A204.1 (cell line): ENCODE measurements around the gene MKRN2OS.

Source experiments
- FAIRE-seq: peaks from 2 replicates; lab custom pipeline; 2012; peaks lifted over from hg19 to GRCh38; lab: Jason Lieb, UNC

MKRN2OS gene

GRCh38 chr3:12545473-12545791 lies at the start of gene MKRN2OS:
MKRN2OS (minus strand) TSS chr3:12545499; CDS start chr3:12545464, 35 bp downstream.
- FAIRE-seq: no peak

GRCh38 chr3:12593473-12593872 lies 48.2 kb upstream of the MKRN2OS start:
- FAIRE-seq: no peak

DNA sequence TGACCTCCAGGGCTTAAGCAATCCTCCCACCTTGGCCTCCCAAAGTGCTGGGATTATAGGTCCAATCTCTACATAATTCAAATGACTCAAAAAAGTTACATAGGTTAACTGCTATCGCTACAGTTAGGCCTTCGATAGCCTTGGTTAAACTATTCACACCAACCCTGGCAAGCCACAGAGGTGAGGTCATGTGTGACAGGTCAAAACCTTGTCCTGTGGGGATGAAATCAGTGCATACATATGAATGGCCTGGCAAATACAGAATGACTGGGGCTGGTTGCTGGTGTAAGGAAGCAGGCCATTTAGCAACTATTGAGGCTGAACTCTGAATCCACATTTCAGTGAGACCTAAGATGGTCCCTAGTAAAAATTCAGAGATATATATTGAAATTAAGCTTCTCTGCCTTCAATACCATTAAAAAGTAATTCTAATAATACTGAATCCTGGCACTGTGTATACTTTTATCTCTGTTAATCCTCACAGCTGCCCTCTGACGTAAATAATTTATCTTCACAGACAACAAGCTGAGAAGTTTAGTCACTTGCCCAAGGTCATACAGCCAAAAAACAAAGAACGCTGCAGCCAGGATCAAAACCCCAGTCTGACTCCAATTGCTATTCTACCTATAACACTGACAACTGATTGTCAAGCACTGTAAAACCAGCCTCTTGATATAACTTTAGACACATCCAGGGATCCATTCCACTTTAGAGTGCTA lies 46.9 kb upstream of the MKRN2OS start:
- no peak for FAIRE-seq

GRCh38 chr3:12591456-12591855 lies 46.2 kb upstream of the MKRN2OS start:
- FAIRE-seq: no peak

DNA sequence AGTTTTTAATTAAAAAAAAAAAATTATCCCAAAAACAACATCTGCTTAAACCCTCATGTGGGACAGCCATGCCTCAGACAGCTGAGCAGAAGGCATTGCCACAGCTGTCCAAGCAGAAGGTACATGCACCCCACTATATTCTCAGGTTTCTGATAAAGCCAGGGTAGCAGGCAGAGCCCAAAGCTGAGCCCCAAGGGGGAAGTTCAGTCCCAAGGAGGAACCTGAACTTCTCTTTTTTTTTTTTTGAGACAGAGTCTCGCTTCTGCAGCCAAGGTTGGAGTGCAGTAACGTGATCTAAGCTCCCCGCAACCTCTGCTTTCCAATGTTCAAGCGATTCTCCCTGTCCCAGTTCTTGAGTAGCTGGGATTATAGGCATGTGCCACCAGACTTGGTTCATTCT lies 44.8 kb upstream of the MKRN2OS start:
- FAIRE-seq: no peak

- FAIRE-seq: no peak
Observed at GRCh38 chr3:12588039-12589009, 43.0 kb upstream of the MKRN2OS start.

DNA sequence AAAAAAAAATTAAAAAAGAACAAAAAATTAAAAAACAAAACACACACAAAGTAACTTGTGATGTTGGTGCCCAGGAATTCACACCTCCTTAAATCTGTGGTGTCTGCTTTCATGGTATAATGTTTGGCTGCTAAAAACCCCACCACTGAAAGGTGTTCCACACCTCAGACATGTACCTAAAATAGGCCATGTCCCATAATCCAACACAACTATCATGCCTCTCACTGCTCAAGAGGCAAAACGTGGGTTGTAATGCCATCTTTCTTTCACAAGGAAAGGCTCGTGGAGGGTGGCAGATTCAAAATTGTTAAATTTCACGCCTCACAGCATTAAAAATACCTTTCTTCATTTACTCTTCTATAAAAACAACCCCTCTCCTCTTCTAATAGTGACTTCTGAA lies 41.1 kb upstream of the MKRN2OS start:
- FAIRE-seq: no peak

GRCh38 chr3:12585970-12586369 lies 40.7 kb upstream of the MKRN2OS start:
- FAIRE-seq: no peak

DNA sequence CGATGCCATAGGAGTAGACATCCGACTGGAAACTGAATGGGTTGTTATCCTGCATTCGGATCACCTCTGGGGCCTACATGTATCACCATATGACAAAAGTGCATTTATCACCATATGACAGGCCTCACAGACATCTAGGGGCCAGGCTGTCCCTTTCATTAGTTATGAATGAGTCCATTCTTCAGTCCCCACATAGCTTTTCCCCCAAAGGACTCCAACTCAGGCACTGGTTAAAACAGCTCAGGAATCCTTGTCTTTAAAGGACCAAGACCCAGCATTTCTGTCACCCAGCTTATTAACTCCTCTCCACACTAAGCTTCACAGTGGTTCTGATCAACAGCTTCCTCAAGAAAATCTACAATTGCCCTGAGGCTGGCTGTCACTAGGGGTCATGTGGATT lies 39.9 kb upstream of the MKRN2OS start:
- no peak for FAIRE-seq

- no peak for FAIRE-seq
Observed at GRCh38 chr3:12584083-12584482, 38.8 kb upstream of the MKRN2OS start.

GRCh38 chr3:12583280-12583679 lies 38.0 kb upstream of the MKRN2OS start:
- FAIRE-seq: no peak

GRCh38 chr3:12582730-12583129 lies 37.4 kb upstream of the MKRN2OS start:
- FAIRE-seq: no peak

DNA sequence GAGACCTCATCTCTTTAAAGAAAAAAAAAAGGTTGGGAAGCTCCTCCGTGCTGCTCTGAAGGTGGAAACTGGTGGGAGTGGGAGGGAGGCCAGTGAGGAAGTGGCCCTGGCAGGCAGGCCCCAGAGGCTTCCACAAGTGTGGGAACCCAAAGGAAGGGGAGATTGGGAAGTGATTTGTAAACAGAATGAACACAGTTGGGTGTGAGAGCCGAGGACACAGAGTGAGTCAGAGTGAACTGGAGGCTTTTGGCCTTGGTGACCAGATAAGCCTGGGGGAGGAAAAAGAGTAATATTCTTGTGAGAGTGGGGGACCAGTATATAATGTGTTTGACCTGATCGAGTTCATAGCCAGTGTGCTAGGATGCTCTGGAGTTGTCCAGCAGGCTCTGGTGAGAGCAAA lies 34.6 kb upstream of the MKRN2OS start:
- no peak for FAIRE-seq

DNA sequence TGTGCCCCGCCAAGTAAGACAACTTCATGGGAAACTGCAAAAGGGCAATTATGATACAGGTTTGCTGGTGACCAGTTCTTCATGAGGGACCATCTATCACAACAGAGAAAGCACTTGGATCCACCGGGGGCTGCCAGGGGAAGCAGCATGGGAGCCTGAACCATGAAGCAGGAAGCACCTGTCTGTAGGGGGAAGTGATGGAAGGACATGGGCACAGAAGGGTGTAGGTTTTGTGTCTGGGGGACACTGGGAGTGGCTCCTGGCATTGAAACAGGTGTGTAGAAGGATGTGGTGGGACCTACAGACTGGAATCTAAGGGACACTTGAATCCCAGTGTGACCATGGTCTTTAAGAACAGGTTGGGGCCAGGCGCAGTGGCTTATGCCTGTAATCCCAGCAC lies 34.2 kb upstream of the MKRN2OS start:
- FAIRE-seq: no peak

- FAIRE-seq: no peak
Observed at GRCh38 chr3:12578742-12579141, 33.4 kb upstream of the MKRN2OS start.

GRCh38 chr3:12577379-12577778 lies 32.1 kb upstream of the MKRN2OS start:
- no peak for FAIRE-seq

- no peak for FAIRE-seq
Observed at GRCh38 chr3:12574661-12575060, 29.4 kb upstream of the MKRN2OS start.

GRCh38 chr3:12574131-12574530 lies 28.8 kb upstream of the MKRN2OS start:
- no peak for FAIRE-seq

- no peak for FAIRE-seq
Observed at GRCh38 chr3:12571986-12572385, 26.7 kb upstream of the MKRN2OS start.

DNA sequence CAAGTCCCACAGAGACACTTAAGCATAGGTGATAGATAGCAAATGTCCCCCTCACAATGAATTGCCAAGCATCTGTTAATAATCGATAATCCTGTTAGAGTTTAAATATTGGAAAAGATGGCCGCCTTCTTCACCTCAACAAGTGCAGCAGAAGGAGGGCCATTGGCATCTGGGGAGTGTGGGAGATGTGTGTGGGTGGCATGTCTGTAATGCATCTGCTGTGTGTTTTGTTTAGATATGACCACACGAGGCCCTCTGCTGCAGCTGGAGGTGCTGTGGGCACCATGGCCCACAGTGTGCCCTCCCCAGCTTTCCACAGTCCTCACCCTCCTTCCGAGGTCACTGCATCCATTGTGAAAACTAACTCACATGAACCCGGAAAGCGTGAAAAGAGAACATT lies 24.5 kb upstream of the MKRN2OS start:
- no peak for FAIRE-seq

DNA sequence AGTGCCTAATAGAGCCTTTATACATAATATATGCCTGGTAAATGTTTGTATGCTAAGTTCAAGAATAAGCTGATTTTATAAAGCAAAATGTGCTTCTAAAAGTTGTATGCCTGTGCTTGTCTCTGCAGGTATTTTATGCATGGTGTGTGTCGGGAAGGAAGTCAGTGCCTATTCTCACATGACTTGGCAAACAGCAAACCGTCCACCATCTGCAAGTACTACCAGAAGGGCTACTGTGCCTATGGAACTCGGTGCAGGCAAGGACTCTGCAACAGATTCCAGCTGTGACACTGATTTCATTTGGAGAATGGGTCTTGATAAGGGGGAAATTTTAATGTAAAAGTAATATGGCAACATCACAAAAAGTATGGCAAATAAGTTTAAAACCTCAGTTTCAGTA lies 23.4 kb upstream of the MKRN2OS start:
- no peak for FAIRE-seq

DNA sequence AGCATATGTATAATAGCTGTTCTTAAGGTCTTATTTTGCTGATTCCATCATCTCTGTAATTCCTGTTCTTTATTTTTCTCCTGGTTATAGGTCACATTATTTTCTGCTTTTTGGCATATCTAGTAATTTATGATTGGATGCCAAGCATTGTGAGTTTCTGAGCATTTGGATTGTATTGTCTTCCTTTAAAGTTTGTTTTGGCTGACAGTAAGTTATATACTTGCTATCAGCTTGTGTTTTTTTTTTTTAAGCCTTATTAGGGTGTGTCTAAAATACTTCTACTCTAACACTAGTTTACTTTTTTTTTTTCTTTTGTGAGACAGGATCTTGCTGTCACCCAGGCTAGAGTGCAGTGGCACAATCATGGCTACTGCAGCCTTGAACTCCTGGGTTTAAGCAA lies 21.7 kb upstream of the MKRN2OS start:
- FAIRE-seq: no peak

DNA sequence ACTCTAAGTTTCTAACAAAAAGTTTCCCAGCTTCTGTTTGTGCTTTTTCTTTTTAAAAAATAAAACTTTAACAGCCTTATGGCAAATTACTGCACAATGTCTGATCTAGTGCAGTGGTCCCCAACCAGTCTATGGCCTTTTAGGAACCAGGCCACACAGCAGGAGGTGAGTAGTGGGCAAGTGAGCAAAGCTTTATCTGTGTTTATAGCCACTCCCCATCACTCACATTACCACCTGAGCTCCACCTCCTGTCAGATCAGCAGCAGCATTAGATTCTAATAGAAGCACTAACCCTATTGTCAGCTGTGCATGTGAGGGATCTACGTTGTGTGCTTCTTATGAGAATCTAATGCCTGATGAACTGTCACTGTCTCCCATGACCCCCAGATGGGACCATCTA lies 17.2 kb upstream of the MKRN2OS start:
- FAIRE-seq: no peak

GRCh38 chr3:12561397-12561796 lies 16.1 kb upstream of the MKRN2OS start:
- FAIRE-seq: no peak
